GM12878 (cell line): ENCODE measurements around the gene CCDC201. TPM values are rescaled to one million over a fixed set of nuclear protein-coding genes. Genes with fewer than 3 reads are reported as not detected.

Source experiments
- ATAC-seq: fragments of 200-7000 bp; cut with Tn5 transposase; 3 replicates; pipeline ENCODE4 v1.9.1; 2020; ENCODE audit warnings: mild to moderate bottlenecking, moderate library complexity
- BruUV-seq: library from RNA; stranded (reverse); fragments of 400-500 nt; replicated peaks from 2 replicates; lab custom pipeline; 2021; lab: Mats Ljungman, UMichigan
- CTCF ChIA-PET: fragments of 300-600 bp; sonication (Branson Sonifier 250); formaldehyde crosslinking; extraction: SDS; loops from one replicate; lab custom pipeline; 2021; ENCODE audit warnings: inconsistent platforms; lab: Yijun Ruan, JAX
- POLR2A ChIA-PET: fragments of 350-600 bp; formaldehyde crosslinking; extraction: SDS; loops from one replicate; lab custom pipeline; 2021; ENCODE audit warnings: inconsistent platforms; lab: Charles Lee
- RAD21 ChIA-PET: fragments of 300-600 bp; sonication (Branson Sonifier 250); formaldehyde crosslinking; loops from one replicate; lab custom pipeline; 2023; ENCODE audit warnings: antibody characterized with exemption; ENCODE audit not compliant: unreplicated experiment; lab: Charles Lee
- SMC1A ChIA-PET: fragments of 300-600 bp; sonication (Branson Sonifier 250); formaldehyde crosslinking; loops from one replicate; lab custom pipeline; 2023; ENCODE audit not compliant: unreplicated experiment, uncharacterized antibody; lab: Charles Lee
- DNase-seq: peaks from one replicate; pipeline ENCODE4 v3.0.0-alpha.2; 2011; ENCODE audit warnings: low read depth, low spot score
- FAIRE-seq: peaks from 3 replicates; lab custom pipeline; 2011; peaks lifted over from hg19 to GRCh38; lab: Jason Lieb, UNC
- H2AFZ ChIP-seq: 2 replicates; pipeline ENCODE4 v1.6.0; 2011; ENCODE audit warnings: low read depth, low read length, control low read depth; ENCODE audit not compliant: control insufficient read depth
- H3K27ac ChIP-seq: 2 replicates; pipeline ENCODE4 v1.5.1; 2011; ENCODE audit warnings: control low read depth; ENCODE audit not compliant: control insufficient read depth, insufficient read depth
- H3K27me3 ChIP-seq, 2 experiments: replicated peaks in 1 of 2; 2 replicates each; pipeline versions ENCODE4 v1.6.0 to v1.6.1; 2011; ENCODE audit warnings: low read length in 1 of 2; ENCODE audit not compliant: control insufficient read depth in 2 of 2, insufficient read depth in 2 of 2
- H3K36me3 ChIP-seq, 2 experiments: 2 replicates each; pipeline ENCODE4 v1.5.1; 2011; ENCODE audit warnings: low read length in 1 of 2; ENCODE audit not compliant: control insufficient read depth in 2 of 2, insufficient read depth in 2 of 2
- H3K4me1 ChIP-seq: 2 replicates; pipeline ENCODE4 v1.6.1; 2011; ENCODE audit warnings: mild to moderate bottlenecking, low read length, moderate library complexity, mixed read lengths; ENCODE audit not compliant: control insufficient read depth, insufficient read depth
- H3K4me2 ChIP-seq: 2 replicates; pipeline ENCODE4 v1.6.0; 2011; ENCODE audit warnings: control low read depth; ENCODE audit not compliant: control insufficient read depth, insufficient read depth
- H3K4me3 ChIP-seq: fragments of 200-600 bp; sonication (generic); 2 replicates; pipeline ENCODE4 v1.5.1; 2016
- H3K79me2 ChIP-seq: 2 replicates; pipeline ENCODE4 v1.6.0; 2011; ENCODE audit warnings: low read length; ENCODE audit not compliant: control insufficient read depth, insufficient read depth
- H3K9ac ChIP-seq: 2 replicates; pipeline ENCODE4 v1.8.0; 2011; ENCODE audit warnings: low read length, control low read depth, mixed read lengths; ENCODE audit not compliant: control insufficient read depth, insufficient read depth
- H3K9me3 ChIP-seq: replicated peaks from 3 replicates; pipeline ENCODE4 v1.5.1; 2011; ENCODE audit warnings: mild to moderate bottlenecking, low read length; ENCODE audit not compliant: control insufficient read depth, insufficient read depth
- H4K20me1 ChIP-seq: 2 replicates; pipeline ENCODE4 v1.6.0; 2011; ENCODE audit not compliant: control insufficient read depth, insufficient read depth
- MTA2 ChIP-seq: fragments of 450-650 bp; IDR thresholded peaks from 2 replicates; pipeline ENCODE4 v1.6.1; 2016; ENCODE audit warnings: low read depth, mild to moderate bottlenecking, moderate library complexity
- SMC3 ChIP-seq: IDR thresholded peaks from 2 replicates; pipeline ENCODE4 v1.6.1; 2011; ENCODE audit warnings: low read length, improper control_type of control experiment, borderline replicate concordance
- TCF7 ChIP-seq: IDR thresholded peaks from 2 replicates; pipeline ENCODE4 v1.6.1; 2014; ENCODE audit warnings: antibody characterized with exemption, borderline replicate concordance
- ZNF24 ChIP-seq: fragments of 450-650 bp; IDR thresholded peaks from 2 replicates; pipeline ENCODE4 v1.6.1; 2017; ENCODE audit warnings: antibody characterized with exemption, mild to moderate bottlenecking
- WGBS: methylation state at CpG from one replicate; pipeline ENCODE4 v1.1.6; 2016; ENCODE audit warnings: low lambda C conversion rate; ENCODE audit not compliant: insufficient replicate concordance, insufficient coverage; ENCODE audit errors: missing lambda C conversion rate; 5-methylcytosine and 5-hydroxymethylcytosine counted together
- in situ Hi-C: fragments of 300-500 bp; cut with MboI; formaldehyde crosslinking; loops from 9 replicates; pipeline ENCODE4 v1.14.3; 2018; ENCODE audit warnings: mixed read lengths
- intact Hi-C: fragments of 100-400 bp; cut with micrococcal nuclease; formaldehyde crosslinking; loops from one replicate; pipeline ENCODE4 v1.14.2; 2022; ENCODE audit not compliant: unreplicated experiment
- polyA plus RNA-seq, 11 experiments: library from polyadenylated mRNA; depleted of rRNA in 4 of 11; unstranded in 6 of 11; stranded (reverse) in 5 of 11; fragments of >200 nt; fragmentation: Nextera tagmentation in 4 of 11; fragmentation: Illumina TruSeq in 1 of 11; extraction: Ambion mirVana in 4 of 11; extraction: Trizol in 1 of 11; gene quantifications; 1 replicate in 1 of 11; 2 replicates in 10 of 11; pipeline versions ENCODE4 v1.2.1 to v1.2.3, GENCODE V29; 2011 to 2016; ENCODE audit warnings: inconsistent platforms in 2 of 11, missing spikeins in 2 of 11, low read depth in 1 of 11
- total RNA-seq, 4 experiments: library from RNA; depleted of rRNA in 3 of 4; stranded (reverse); fragments of >200 nt in 3 of 4; fragmentation: Illumina TruSeq in 1 of 4; extraction: Trizol in 1 of 4; gene quantifications; 2 replicates each; pipeline versions ENCODE4 v1.2.1 to v1.2.3, GENCODE V29; 2013 to 2021

CCDC201 gene
- total and polyA plus RNA-seq, 10 of the 15 experiments (the other 5 are each of a cell fraction or from before 2014, with no cell fraction given) = 0.10 TPM; not detected in 9

- RAD21 ChIA-PET = interaction anchor here (0.6 kb wide), 1 partner anchor 16 kb away, joined by 3 read pairs; no protein-coding TSS in a partner anchor
- CTCF ChIA-PET = interaction anchor here (0.8 to 2.0 kb wide), 3 partner anchors 30 to 33 kb away, joined by 3 to 7 read pairs (median 3); no protein-coding TSS in a partner anchor
- H3K9ac ChIP-seq = no peak overlapping the region
- no TSS peak for BruUV-seq
- H3K27ac ChIP-seq = no peak overlapping the region
- no peaks in the 10 kb centered on the region for H3K79me2 ChIP-seq
- no peak overlapping the region for H3K4me2 ChIP-seq
- FAIRE-seq (no peak), ATAC-seq (no peak), DNase-seq (no peak)
- POLR2A ChIA-PET = no interaction called here
- TF ChIP-seq MTA2 (no peak), ZNF24 (no peak), TCF7 (peak; percentile 14; the same call in 1 of the 2 replicates)
- SMC1A ChIA-PET = no interaction called here
- H4K20me1 ChIP-seq = 0 out of 2 replicates have a peak, but pooled peaks cover 4% of the 10 kb centered on the region
- H3K4me3 ChIP-seq = no peak overlapping the region
- H3K36me3 ChIP-seq = no peaks in the 10 kb centered on the region
- no peak overlapping the region for H2AFZ ChIP-seq
- no peaks in the 10 kb centered on the region for H3K4me1 ChIP-seq
- intact Hi-C loops (loop anchor here (2.0 kb wide), 1 partner anchor 1291 kb away; no protein-coding TSS in a partner anchor), in situ Hi-C loops (no loop called here)
- no peaks in the 10 kb centered on the region for H3K9me3 ChIP-seq
- 13% methylated on average over 7 of the region's 8 CpGs for WGBS
- H3K27me3 ChIP-seq = peaks cover 0 to 18% of the 10 kb centered on the region in 2 experiments
Measured at GRCh38 chr7:45889367-45890067, 16.6 kb upstream of the CCDC201 start.

- no peak for DNase-seq
- peaks cover 0 to 18% of the 10 kb centered on the region in 2 experiments for H3K27me3 ChIP-seq
- no peaks in the 10 kb centered on the region for H3K4me1 ChIP-seq
- 0 out of 2 replicates have a peak, but pooled peaks cover 4% of the 10 kb centered on the region for H4K20me1 ChIP-seq
- no peak overlapping the region for H3K4me2 ChIP-seq
- H3K9me3 ChIP-seq = no peaks in the 10 kb centered on the region
- WGBS = 37% methylated on average over 4 of the region's 14 CpGs
- FAIRE-seq = no peak
- BruUV-seq = no TSS peak
- ATAC-seq = no peak
- ChIA-PET RAD21 (no interaction called here), SMC1A (no interaction called here), POLR2A (no interaction called here), CTCF (interaction anchor here (0.8 to 1.0 kb wide), 2 partner anchors 30 to 33 kb away, joined by 3 read pairs; no protein-coding TSS in a partner anchor)
- H3K9ac ChIP-seq = no peak overlapping the region
- TF ChIP-seq SMC3 = no peak
- in situ Hi-C loops (no loop called here), intact Hi-C loops (no loop called here)
- H3K4me3 ChIP-seq = no peak overlapping the region
- H3K79me2 ChIP-seq = no peaks in the 10 kb centered on the region
- H2AFZ ChIP-seq = no peak overlapping the region
- H3K36me3 ChIP-seq = no peaks in the 10 kb centered on the region
- no peak overlapping the region for H3K27ac ChIP-seq
Measured at GRCh38 chr7:45888993-45889366, 16.1 kb upstream of the CCDC201 start.
